Suprapubic skin (tissue), 3 donors: ENCODE data around the gene SEPTIN10.

ENCODE experiments used
- CTCF ChIP-seq, 2 donors: fragments of 200-600 bp in 1 of 2; fragments of 450-650 bp in 1 of 2; sonication (generic) in 1 of 2; IDR thresholded peaks; one replicate each; pipeline ENCODE4 v1.5.1; 2016 to 2019; ENCODE audit warnings: antibody characterized with exemption in 2 of 2, mild to moderate bottlenecking in 1 of 2, moderate library complexity in 1 of 2
- EP300 ChIP-seq: sonication (generic); formaldehyde crosslinking; IDR thresholded peaks from one replicate; pipeline ENCODE4 v1.6.1; 2017; ENCODE audit warnings: antibody characterized with exemption
- POLR2A ChIP-seq, 2 donors: fragments of 450-650 bp; IDR thresholded peaks; one replicate each; pipeline ENCODE4 v1.6.1; 2017; ENCODE audit warnings: antibody characterized with exemption in 2 of 2, mild to moderate bottlenecking in 2 of 2, moderate library complexity in 2 of 2

- no peak for TF ChIP-seq CTCF (IDR thresholded peaks at IDR 0.05)
- no peak for TF ChIP-seq EP300
- no peak for TF ChIP-seq POLR2A (IDR thresholded peaks at IDR 0.05)
Measured at GRCh38 chr2:109526442-109526970, 87.3 kb downstream of the SEPTIN10 start.
